Neural crest cell (in vitro differentiated cells): ENCODE results near the gene APEX2. TPM values are rescaled to one million over a fixed set of nuclear protein-coding genes. Genes with fewer than 3 reads are reported as not detected.

Experiments used
- DNase-seq: peaks from one replicate; pipeline ENCODE4 v3.0.0; 2021; ENCODE audit warnings: low read depth, mixed read lengths, low spot score
- H3K27ac Mint-ChIP-seq: one replicate; pipeline ENCODE4 v1.8.0; 2021; ENCODE audit warnings: mild to moderate bottlenecking, mixed read lengths; ENCODE audit not compliant: unreplicated experiment
- H3K27me3 Mint-ChIP-seq: 2 replicates; pipeline ENCODE4 v1.8.0; 2021; ENCODE audit warnings: low read depth, mild to moderate bottlenecking, mixed read lengths
- H3K36me3 Mint-ChIP-seq: 2 replicates; pipeline ENCODE4 v1.8.0; 2021; ENCODE audit warnings: low read depth, mild to moderate bottlenecking, mixed read lengths
- H3K4me1 Mint-ChIP-seq: 2 replicates; pipeline ENCODE4 v1.8.0; 2021; ENCODE audit warnings: mixed read lengths
- H3K4me3 Mint-ChIP-seq: one replicate; pipeline ENCODE4 v1.8.0; 2021; ENCODE audit warnings: mild to moderate bottlenecking, mixed read lengths
- H3K9me3 Mint-ChIP-seq: 2 replicates; pipeline ENCODE4 v1.8.0; 2021; ENCODE audit warnings: mixed read lengths
- CTCF ChIP-seq: fragments of 200-600 bp; sonication (generic); conservative IDR thresholded peaks from 2 replicates; pipeline ENCODE4 v1.5.0; 2021; ENCODE audit warnings: antibody characterized with exemption, mild to moderate bottlenecking
- total RNA-seq: library from RNA; stranded (reverse); gene quantifications from 2 replicates; pipeline ENCODE4 v1.2.1, GENCODE V29; 2021

APEX2 gene
- total RNA-seq, 1 donor from 2014 or later = 20.9 TPM

- Mint-ChIP-seq H3K36me3 (no peaks in the 10 kb centered on the region), H3K4me1 (peaks cover 13% of the 10 kb centered on the region), H3K4me3 (peak overlapping the region; percentile 67), H3K27me3 (no peaks in the 10 kb centered on the region), H3K27ac (no peak overlapping the region), H3K9me3 (no peaks in the 10 kb centered on the region)
- no peak for DNase-seq
- no peak for TF ChIP-seq CTCF
These were observed 56.9 kb downstream of the APEX2 start for GRCh38 chrX:55056820-55057674.

GRCh38 chrX:55057675-55058249, 57.6 kb downstream of the APEX2 start:
- Mint-ChIP-seq H3K9me3 (no peaks in the 10 kb centered on the region), H3K27me3 (peaks cover 3% of the 10 kb centered on the region), H3K4me1 (peaks cover 13% of the 10 kb centered on the region), H3K4me3 (peak overlapping the region; percentile 67), H3K27ac (no peak overlapping the region), H3K36me3 (no peaks in the 10 kb centered on the region)
- DNase-seq = peak; percentile 23
- TF ChIP-seq CTCF = peak; percentile 86

Other genes starting within 250 kb of the APEX2 start
- gene ITIH6, start 202.1 kb upstream of the APEX2 start, total RNA-seq = 0.05 and 0.30 TPM in 2 replicates
- gene MAGED2, start 192.6 kb upstream of the APEX2 start, total RNA-seq = 238 and 259 TPM in 2 replicates
- 106 and 120 TPM in 2 replicates for gene TRO, start 79.5 kb upstream of the APEX2 start, total RNA-seq
- 0.77 and 0.93 TPM in 2 replicates for gene PFKFB1, start 6.2 kb upstream of the APEX2 start, total RNA-seq
- not detected in 2 replicates for gene ALAS2, start 30.6 kb downstream of the APEX2 start, total RNA-seq
- gene PAGE2B, start 74.7 kb downstream of the APEX2 start, total RNA-seq = not detected in 2 replicates
- gene PAGE2, start 88.7 kb downstream of the APEX2 start, total RNA-seq = not detected in 2 replicates
- not detected in 2 replicates for gene PAGE5, start 220.0 kb downstream of the APEX2 start, total RNA-seq